ENCODE data around the gene MCM3.

Gene MCM3

DNA sequence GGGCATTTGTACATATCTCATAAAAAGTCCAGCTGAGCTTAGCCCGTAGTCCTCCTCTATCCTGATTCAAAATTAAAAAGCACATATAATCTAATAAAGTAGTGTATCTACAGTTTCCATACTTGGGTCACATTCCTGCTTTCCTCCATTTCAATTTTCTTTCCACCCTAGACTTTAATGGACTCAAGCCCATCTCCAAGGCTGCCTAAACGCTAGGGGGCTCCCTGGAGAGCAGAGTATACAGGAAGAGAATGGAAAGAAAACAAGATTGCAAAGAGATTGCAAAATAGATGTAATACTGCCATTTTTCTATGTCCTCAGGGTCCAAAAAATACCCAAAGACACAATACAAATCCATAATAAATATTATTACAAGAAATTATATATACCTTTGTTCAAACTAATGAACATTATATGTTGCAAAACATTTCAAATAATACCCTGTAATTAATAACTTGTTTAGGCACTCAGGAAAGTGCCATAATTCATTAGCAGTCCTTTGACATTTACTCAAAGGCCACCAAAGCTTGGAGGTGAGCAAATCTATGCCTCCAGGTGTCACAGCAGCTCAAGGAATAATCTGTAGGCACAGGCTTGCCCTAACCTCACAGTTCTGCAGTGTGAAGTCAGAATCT is 2.4 kb upstream of the MCM3 start (continued):
- peak; percentile 31 for TF ChIP-seq ZNF510 (tag by site-specific recombination; IDR thresholded peaks at IDR 0.05; ENCODE audit: insufficient replicate concordance)
- no peak for TF ChIP-seq ZNF311 (tag by site-specific recombination; IDR thresholded peaks at IDR 0.05; ENCODE audit: borderline replicate concordance)
- TF ChIP-seq SP7 (tag by site-specific recombination; IDR thresholded peaks at IDR 0.05) = peak; percentile 44; the same call in 1 of the 2 replicates
- TF ChIP-seq, protein P1, sequence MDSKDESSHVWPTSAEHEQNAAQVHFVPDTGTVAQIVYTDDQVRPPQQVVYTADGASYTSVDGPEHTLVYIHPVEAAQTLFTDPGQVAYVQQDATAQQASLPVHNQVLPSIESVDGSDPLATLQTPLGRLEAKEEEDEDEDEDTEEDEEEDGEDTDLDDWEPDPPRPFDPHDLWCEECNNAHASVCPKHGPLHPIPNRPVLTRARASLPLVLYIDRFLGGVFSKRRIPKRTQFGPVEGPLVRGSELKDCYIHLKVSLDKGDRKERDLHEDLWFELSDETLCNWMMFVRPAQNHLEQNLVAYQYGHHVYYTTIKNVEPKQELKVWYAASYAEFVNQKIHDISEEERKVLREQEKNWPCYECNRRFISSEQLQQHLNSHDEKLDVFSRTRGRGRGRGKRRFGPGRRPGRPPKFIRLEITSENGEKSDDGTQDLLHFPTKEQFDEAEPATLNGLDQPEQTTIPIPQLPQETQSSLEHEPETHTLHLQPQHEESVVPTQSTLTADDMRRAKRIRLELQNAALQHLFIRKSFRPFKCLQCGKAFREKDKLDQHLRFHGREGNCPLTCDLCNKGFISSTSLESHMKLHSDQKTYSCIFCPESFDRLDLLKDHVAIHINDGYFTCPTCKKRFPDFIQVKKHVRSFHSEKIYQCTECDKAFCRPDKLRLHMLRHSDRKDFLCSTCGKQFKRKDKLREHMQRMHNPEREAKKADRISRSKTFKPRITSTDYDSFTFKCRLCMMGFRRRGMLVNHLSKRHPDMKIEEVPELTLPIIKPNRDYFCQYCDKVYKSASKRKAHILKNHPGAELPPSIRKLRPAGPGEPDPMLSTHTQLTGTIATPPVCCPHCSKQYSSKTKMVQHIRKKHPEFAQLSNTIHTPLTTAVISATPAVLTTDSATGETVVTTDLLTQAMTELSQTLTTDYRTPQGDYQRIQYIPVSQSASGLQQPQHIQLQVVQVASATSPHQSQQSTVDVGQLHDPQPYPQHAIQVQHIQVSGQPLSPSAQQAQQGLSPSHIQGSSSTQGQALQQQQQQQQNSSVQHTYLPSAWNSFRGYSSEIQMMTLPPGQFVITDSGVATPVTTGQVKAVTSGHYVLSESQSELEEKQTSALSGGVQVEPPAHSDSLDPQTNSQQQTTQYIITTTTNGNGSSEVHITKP (tag by site-specific recombination; IDR thresholded peaks at IDR 0.05) = peak; percentile 92
- TF ChIP-seq ZNF112 (tag by site-specific recombination; IDR thresholded peaks at IDR 0.05) = no peak
- TF ChIP-seq, protein P2, sequence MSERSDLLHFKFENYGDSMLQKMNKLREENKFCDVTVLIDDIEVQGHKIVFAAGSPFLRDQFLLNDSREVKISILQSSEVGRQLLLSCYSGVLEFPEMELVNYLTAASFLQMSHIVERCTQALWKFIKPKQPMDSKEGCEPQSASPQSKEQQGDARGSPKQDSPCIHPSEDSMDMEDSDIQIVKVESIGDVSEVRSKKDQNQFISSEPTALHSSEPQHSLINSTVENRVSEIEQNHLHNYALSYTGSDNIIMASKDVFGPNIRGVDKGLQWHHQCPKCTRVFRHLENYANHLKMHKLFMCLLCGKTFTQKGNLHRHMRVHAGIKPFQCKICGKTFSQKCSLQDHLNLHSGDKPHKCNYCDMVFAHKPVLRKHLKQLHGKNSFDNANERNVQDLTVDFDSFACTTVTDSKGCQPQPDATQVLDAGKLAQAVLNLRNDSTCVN (tag by site-specific recombination; optimal IDR thresholded peaks at IDR 0.05) = no peak
- no peak for TF ChIP-seq ZNF596 (tag by site-specific recombination; IDR thresholded peaks at IDR 0.05)
- no peak for TF ChIP-seq ZNF621 (tag by site-specific recombination; IDR thresholded peaks at IDR 0.05)
- TF ChIP-seq ZNF366 (tag by site-specific recombination; conservative IDR thresholded peaks at IDR 0.05) = peak; percentile 79
- TF ChIP-seq, protein P3, sequence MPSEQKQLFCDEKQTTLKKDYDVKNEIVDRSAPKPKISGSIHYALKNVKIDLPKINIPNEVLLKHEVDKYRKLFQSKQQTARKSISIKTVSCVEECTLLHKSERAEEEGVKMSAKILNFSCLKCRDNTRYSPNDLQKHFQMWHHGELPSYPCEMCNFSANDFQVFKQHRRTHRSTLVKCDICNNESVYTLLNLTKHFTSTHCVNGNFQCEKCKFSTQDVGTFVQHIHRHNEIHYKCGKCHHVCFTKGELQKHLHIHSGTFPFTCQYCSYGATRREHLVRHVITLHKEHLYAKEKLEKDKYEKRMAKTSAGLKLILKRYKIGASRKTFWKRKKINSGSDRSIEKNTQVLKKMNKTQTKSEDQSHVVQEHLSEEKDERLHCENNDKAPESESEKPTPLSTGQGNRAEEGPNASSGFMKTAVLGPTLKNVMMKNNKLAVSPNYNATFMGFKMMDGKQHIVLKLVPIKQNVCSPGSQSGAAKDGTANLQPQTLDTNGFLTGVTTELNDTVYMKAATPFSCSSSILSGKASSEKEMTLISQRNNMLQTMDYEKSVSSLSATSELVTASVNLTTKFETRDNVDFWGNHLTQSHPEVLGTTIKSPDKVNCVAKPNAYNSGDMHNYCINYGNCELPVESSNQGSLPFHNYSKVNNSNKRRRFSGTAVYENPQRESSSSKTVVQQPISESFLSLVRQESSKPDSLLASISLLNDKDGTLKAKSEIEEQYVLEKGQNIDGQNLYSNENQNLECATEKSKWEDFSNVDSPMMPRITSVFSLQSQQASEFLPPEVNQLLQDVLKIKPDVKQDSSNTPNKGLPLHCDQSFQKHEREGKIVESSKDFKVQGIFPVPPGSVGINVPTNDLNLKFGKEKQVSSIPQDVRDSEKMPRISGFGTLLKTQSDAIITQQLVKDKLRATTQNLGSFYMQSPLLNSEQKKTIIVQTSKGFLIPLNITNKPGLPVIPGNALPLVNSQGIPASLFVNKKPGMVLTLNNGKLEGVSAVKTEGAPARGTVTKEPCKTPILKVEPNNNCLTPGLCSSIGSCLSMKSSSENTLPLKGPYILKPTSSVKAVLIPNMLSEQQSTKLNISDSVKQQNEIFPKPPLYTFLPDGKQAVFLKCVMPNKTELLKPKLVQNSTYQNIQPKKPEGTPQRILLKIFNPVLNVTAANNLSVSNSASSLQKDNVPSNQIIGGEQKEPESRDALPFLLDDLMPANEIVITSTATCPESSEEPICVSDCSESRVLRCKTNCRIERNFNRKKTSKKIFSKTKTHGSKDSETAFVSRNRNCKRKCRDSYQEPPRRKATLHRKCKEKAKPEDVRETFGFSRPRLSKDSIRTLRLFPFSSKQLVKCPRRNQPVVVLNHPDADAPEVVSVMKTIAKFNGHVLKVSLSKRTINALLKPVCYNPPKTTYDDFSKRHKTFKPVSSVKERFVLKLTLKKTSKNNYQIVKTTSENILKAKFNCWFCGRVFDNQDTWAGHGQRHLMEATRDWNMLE (tag by site-specific recombination; conservative IDR thresholded peaks at IDR 0.05; ENCODE audit: low read depth) = 0 out of 2 replicates have a peak, but pooled peaks have one; percentile 36
- 0 out of 2 replicates have a peak, but pooled peaks have one; percentile 17 for TF ChIP-seq KLF10 (tag by site-specific recombination; IDR thresholded peaks at IDR 0.05)
- TF ChIP-seq, protein P4, sequence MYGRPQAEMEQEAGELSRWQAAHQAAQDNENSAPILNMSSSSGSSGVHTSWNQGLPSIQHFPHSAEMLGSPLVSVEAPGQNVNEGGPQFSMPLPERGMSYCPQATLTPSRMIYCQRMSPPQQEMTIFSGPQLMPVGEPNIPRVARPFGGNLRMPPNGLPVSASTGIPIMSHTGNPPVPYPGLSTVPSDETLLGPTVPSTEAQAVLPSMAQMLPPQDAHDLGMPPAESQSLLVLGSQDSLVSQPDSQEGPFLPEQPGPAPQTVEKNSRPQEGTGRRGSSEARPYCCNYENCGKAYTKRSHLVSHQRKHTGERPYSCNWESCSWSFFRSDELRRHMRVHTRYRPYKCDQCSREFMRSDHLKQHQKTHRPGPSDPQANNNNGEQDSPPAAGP (tag by site-specific recombination; IDR thresholded peaks at IDR 0.05) = no peak
- TF ChIP-seq ZFP3 (tag by site-specific recombination; IDR thresholded peaks at IDR 0.05; ENCODE audit: low read depth) = no peak
- TF ChIP-seq, protein P5, sequence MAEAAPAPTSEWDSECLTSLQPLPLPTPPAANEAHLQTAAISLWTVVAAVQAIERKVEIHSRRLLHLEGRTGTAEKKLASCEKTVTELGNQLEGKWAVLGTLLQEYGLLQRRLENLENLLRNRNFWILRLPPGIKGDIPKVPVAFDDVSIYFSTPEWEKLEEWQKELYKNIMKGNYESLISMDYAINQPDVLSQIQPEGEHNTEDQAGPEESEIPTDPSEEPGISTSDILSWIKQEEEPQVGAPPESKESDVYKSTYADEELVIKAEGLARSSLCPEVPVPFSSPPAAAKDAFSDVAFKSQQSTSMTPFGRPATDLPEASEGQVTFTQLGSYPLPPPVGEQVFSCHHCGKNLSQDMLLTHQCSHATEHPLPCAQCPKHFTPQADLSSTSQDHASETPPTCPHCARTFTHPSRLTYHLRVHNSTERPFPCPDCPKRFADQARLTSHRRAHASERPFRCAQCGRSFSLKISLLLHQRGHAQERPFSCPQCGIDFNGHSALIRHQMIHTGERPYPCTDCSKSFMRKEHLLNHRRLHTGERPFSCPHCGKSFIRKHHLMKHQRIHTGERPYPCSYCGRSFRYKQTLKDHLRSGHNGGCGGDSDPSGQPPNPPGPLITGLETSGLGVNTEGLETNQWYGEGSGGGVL (tag by site-specific recombination; IDR thresholded peaks at IDR 0.05) = no peak
- TF ChIP-seq MZF1 (tag by site-specific recombination; IDR thresholded peaks at IDR 0.05; ENCODE audit: borderline replicate concordance) = no peak
- TF ChIP-seq ZNF324 (tag by site-specific recombination; IDR thresholded peaks at IDR 0.05) = no peak
- TF ChIP-seq ZNF658 (tag by site-specific recombination; IDR thresholded peaks at IDR 0.05) = no peak
- TF ChIP-seq, protein P6, sequence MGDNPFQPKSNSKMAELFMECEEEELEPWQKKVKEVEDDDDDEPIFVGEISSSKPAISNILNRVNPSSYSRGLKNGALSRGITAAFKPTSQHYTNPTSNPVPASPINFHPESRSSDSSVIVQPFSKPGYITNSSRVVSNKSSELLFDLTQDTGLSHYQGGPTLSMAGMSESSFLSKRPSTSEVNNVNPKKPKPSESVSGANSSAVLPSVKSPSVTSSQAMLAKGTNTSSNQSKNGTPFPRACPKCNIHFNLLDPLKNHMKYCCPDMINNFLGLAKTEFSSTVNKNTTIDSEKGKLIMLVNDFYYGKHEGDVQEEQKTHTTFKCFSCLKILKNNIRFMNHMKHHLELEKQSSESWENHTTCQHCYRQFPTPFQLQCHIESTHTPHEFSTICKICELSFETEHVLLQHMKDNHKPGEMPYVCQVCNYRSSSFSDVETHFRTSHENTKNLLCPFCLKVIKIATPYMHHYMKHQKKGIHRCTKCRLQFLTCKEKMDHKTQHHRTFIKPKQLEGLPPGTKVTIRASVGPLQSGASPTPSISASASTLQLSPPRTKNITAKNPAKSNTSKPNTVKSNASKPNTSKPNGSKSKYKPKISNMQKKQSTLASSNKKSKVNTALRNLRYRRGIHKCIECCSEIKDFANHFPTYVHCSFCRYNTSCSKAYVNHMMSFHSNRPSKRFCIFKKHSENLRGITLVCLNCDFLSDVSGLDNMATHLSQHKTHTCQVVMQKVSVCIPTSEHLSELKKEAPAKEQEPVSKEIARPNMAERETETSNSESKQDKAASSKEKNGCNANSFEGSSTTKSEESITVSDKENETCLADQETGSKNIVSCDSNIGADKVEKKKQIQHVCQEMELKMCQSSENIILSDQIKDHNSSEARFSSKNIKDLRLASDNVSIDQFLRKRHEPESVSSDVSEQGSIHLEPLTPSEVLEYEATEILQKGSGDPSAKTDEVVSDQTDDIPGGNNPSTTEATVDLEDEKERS (tag by site-specific recombination; IDR thresholded peaks at IDR 0.05) = no peak
- no peak for TF ChIP-seq ZFP69B (tag by site-specific recombination; IDR thresholded peaks at IDR 0.05)
- TF ChIP-seq ZEB2 (tag by site-specific recombination; IDR thresholded peaks at IDR 0.05) = no peak
- TF ChIP-seq ZNF121 (tag by site-specific recombination; IDR thresholded peaks at IDR 0.05) = no peak
- TF ChIP-seq ZNF211 (tag by site-specific recombination; IDR thresholded peaks at IDR 0.05; ENCODE audit: low read depth) = no peak
- TF ChIP-seq ZNF423 (tag by site-specific recombination; IDR thresholded peaks at IDR 0.05) = no peak
- no peak for TF ChIP-seq ZNF221 (tag by site-specific recombination; IDR thresholded peaks at IDR 0.05; ENCODE audit: borderline replicate concordance)
